T-helper 17 cell (primary cell): ENCODE measurements around the gene WRAP53. TPM values are rescaled to one million over a fixed set of nuclear protein-coding genes. Genes with fewer than 3 reads are reported as not detected.

Source experiments
- ATAC-seq: fragments of 150-1000 bp; cut with Tn5 transposase; 2 replicates; pipeline ENCODE4 v1.10.0; 2021; ENCODE audit warnings: mild to moderate bottlenecking, moderate library complexity
- DNase-seq, 3 donors: peaks; one replicate each; pipeline versions ENCODE4 v3.0.0 to v3.0.0-alpha.2; 2020 to 2021
- H3K9me3 ChIP-seq: one replicate; pipeline ENCODE4 v1.7.0; 2013; ENCODE audit warnings: low read length, mild to moderate bottlenecking; ENCODE audit not compliant: control insufficient read depth, poor library complexity, severe bottlenecking
- H3K27ac Mint-ChIP-seq: one replicate; pipeline ENCODE4 v1.8.0; 2022; ENCODE audit warnings: mild to moderate bottlenecking, moderate library complexity, mixed read lengths
- H3K27me3 Mint-ChIP-seq: one replicate; pipeline ENCODE4 v1.8.0; 2022; ENCODE audit warnings: mixed read lengths
- H3K36me3 Mint-ChIP-seq: one replicate; pipeline ENCODE4 v1.8.0; 2022; ENCODE audit warnings: low read depth, mixed read lengths
- H3K4me1 Mint-ChIP-seq: one replicate; pipeline ENCODE4 v1.8.0; 2022; ENCODE audit warnings: mild to moderate bottlenecking, mixed read lengths
- H3K4me3 Mint-ChIP-seq: one replicate; pipeline ENCODE4 v1.8.0; 2022; ENCODE audit warnings: mild to moderate bottlenecking, moderate library complexity, mixed read lengths
- total RNA-seq, 4 donors: library from RNA in 2 of 4; stranded (reverse) in 2 of 4; gene quantifications; one replicate each; pipeline ENCODE4 v1.2.3 and lab custom pipeline; 2022 to 2026

WRAP53 gene
- total RNA-seq, 2 donors from 2014 or later: 6.6 TPM

DNA sequence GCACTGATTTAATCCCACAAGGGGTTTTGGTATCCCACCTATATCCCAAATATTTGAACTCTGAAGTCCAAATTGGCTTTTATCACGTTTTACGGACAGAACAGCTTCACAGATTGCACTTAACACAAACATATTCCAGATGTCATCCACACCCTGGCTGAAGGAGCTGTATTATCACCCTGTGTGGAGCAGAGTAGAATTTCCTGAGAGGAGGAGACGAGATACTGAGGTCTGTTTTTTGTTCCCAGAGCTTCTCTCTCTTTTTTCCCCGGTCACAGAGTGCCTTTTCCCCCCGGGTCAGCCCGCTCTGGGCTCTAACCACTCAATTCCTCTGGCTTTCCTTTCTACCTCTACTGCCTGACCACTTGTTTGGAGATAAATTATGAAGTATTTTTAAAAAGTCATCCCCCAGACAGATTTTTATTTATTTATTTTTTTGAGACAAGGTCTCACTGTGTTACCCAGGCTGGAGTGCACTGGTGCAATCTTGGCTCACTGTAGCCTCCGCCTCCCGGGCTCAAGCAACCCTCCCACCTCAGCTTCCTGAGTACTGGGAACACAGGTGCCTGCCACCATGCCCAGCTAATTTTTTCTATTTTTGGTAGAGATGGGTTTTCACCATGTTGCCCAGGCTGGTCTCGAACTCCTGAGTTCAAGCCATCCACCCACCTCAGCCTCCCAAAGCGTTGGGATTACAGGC is 59.9 kb downstream of the WRAP53 start:
- no peak overlapping the region for H3K27ac Mint-ChIP-seq
- H3K27me3 Mint-ChIP-seq: peaks cover 11% of the 10 kb centered on the region
- no peak overlapping the region for H3K4me3 Mint-ChIP-seq
- no peaks in the 10 kb centered on the region for H3K9me3 ChIP-seq
- no peaks in the 10 kb centered on the region for H3K4me1 Mint-ChIP-seq
- DNase-seq (no peak), ATAC-seq (no peak)
- no peaks in the 10 kb centered on the region for H3K36me3 Mint-ChIP-seq

DNA sequence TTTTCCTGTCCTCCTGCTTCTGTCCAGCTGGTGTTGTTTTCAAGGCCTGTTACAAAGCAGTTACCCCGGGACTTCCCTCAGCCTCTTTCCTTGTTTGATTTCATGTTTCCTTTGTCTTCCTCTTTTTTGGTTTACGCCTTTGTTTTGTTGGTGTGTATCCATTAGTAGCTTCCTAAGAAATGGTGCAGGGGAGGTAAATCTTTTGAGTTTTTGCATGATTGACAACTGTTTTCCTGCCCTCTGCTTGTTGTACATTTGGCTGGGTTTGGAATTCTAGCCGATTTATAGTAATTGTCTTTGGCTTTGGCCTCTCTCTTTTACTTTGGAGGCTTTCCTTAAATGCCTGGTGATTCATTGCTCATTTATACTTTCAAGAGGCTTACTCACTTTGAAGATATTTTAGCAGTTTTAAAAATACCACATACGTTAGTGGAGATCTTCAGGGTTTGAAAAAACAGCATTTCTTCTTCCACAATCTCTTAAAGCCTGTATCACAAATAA is 62.1 kb downstream of the WRAP53 start:
- H3K36me3 Mint-ChIP-seq: peaks cover 4% of the 10 kb centered on the region
- no peak overlapping the region for H3K27ac Mint-ChIP-seq
- no peaks in the 10 kb centered on the region for H3K9me3 ChIP-seq
- ATAC-seq (no peak), DNase-seq (no peak)
- H3K4me1 Mint-ChIP-seq: peaks cover 5% of the 10 kb centered on the region
- no peak overlapping the region for H3K4me3 Mint-ChIP-seq
- H3K27me3 Mint-ChIP-seq: peaks cover 29% of the 10 kb centered on the region

Other genes starting within 250 kb of the WRAP53 start
- gene FGF11, start 249.0 kb upstream of the WRAP53 start, total RNA-seq: 1 to 10 TPM; 2.0 to 2.6 TPM
- gene CHRNB1, start 243.4 kb upstream of the WRAP53 start, total RNA-seq: 1 to 10 TPM; 7.0 to 7.2 TPM
- gene ZBTB4, start 208.8 kb upstream of the WRAP53 start, total RNA-seq: 10 to 100 TPM; 44.9 to 49.5 TPM
- gene SLC35G6, start 207.0 kb upstream of the WRAP53 start, total RNA-seq: not detected
- gene POLR2A, start 204.1 kb upstream of the WRAP53 start, total RNA-seq: 100 to 1,000 TPM; 553 to 572 TPM
- gene TNFSF12, start 139.4 kb upstream of the WRAP53 start, total RNA-seq: 10 to 100 TPM; 41.7 to 49.2 TPM
- gene TNFSF13, start 129.7 kb upstream of the WRAP53 start, total RNA-seq: 1 to 10 TPM; 2.9 to 3.1 TPM
- gene SENP3, start 126.6 kb upstream of the WRAP53 start, total RNA-seq: 10 to 100 TPM; 33.4 to 37.0 TPM
- 1 to 10 TPM; 3.9 to 8.1 TPM for gene CD68, start 108.8 kb upstream of the WRAP53 start, total RNA-seq
- 10 to 100 TPM; 28.9 to 32.7 TPM for gene MPDU1, start 104.6 kb upstream of the WRAP53 start, total RNA-seq
- not detected for gene SOX15, start 98.4 kb upstream of the WRAP53 start, total RNA-seq
- 10 to 100 TPM; 22.3 to 23.4 TPM for gene FXR2, start 73.6 kb upstream of the WRAP53 start, total RNA-seq
- 10 to 100 TPM; 39.1 to 42.9 TPM for gene SAT2, start 60.7 kb upstream of the WRAP53 start, total RNA-seq
- gene SHBG, start 58.3 kb upstream of the WRAP53 start, total RNA-seq: under 1 TPM in 1 of 2 donors, not detected in 1; 0.40 TPM
- under 1 TPM in 1 of 2 donors, not detected in 1; 0.15 TPM for gene ATP1B2, start 37.6 kb upstream of the WRAP53 start, total RNA-seq
- gene TP53, start 987 bp upstream of the WRAP53 start, total RNA-seq: 10 to 100 TPM; 61.2 to 66.2 TPM
- not detected for gene EFNB3, start 16.7 kb downstream of the WRAP53 start, total RNA-seq
- under 1 TPM in 1 of 2 donors, not detected in 1; 0.31 TPM for gene DNAH2, start 29.3 kb downstream of the WRAP53 start, total RNA-seq
- gene KDM6B, start 145.7 kb downstream of the WRAP53 start, total RNA-seq: 100 to 1,000 TPM; 207 to 231 TPM
- gene TMEM88, start 166.6 kb downstream of the WRAP53 start, total RNA-seq: 10 to 100 TPM; 31.0 to 31.3 TPM
- 10 to 100 TPM; 26.8 to 30.3 TPM for gene NAA38, start 169.1 kb downstream of the WRAP53 start, total RNA-seq
- 10 to 100 TPM in 1 of 2 donors, 1 to 10 TPM in 1; 9.3 to 14.9 TPM for gene CYB5D1, start 169.5 kb downstream of the WRAP53 start, total RNA-seq
- 100 to 1,000 TPM; 219 TPM for gene CHD3, start 200.3 kb downstream of the WRAP53 start, total RNA-seq
- gene RNF227, start 227.8 kb downstream of the WRAP53 start, total RNA-seq: 1 to 10 TPM; 1.4 to 2.3 TPM
- 1 to 10 TPM; 5.9 to 8.4 TPM for gene KCNAB3, start 241.4 kb downstream of the WRAP53 start, total RNA-seq
- gene TRAPPC1, start 243.5 kb downstream of the WRAP53 start, total RNA-seq: 100 to 1,000 TPM; 102 to 118 TPM
- 10 to 100 TPM; 24.3 to 27.9 TPM for gene CNTROB, start 243.7 kb downstream of the WRAP53 start, total RNA-seq